Body of pancreas (tissue), 4 donors: ENCODE results near the gene RIMBP3C. TPM values are rescaled to one million over a fixed set of nuclear protein-coding genes. Genes with fewer than 3 reads are reported as not detected.
"Not testable (repeated sequence)": the region's sequence is repeated elsewhere in the genome, so short reads cannot be mapped to it uniquely, and the experiment has no call there.

Experiments
- ATAC-seq: fragments of 150-250 bp; one replicate; pipeline ENCODE4 v1.9.1; 2016
- DNase-seq, 4 donors: peaks; one replicate each; pipeline ENCODE4 v3.0.0-alpha.2; 2019
- H3K27ac ChIP-seq, 4 donors: fragments of 200-600 bp; sonication (generic); 1 replicate in 3 of 4; 2 replicates in 1 of 4; pipeline versions ENCODE4 v1.5.1 to v1.6.1; 2016 to 2019; ENCODE audit warnings: mild to moderate bottlenecking in 1 of 4, mixed read lengths in 1 of 4, moderate library complexity in 1 of 4
- H3K27me3 ChIP-seq, 2 donors: fragments of 200-600 bp; sonication (generic); one replicate each; pipeline ENCODE4 v1.6.0; 2016; ENCODE audit warnings: mild to moderate bottlenecking in 1 of 2
- H3K36me3 ChIP-seq, 2 donors: fragments of 200-600 bp; sonication (generic); replicated peaks in 1 of 2; 2 replicates each; pipeline ENCODE4 v1.5.1; 2016; ENCODE audit warnings: low read depth in 2 of 2; ENCODE audit not compliant: insufficient read depth in 1 of 2
- H3K4me1 ChIP-seq: fragments of 200-600 bp; sonication (generic); one replicate; pipeline ENCODE4 v1.6.0; 2016
- H3K4me3 ChIP-seq, 2 donors: fragments of 200-600 bp; sonication (generic); 1 replicate in 1 of 2; 2 replicates in 1 of 2; pipeline ENCODE4 v1.5.1; 2016 to 2019
- H3K9me3 ChIP-seq, 3 donors: fragments of 200-600 bp; sonication (generic); 1 replicate in 2 of 3; 2 replicates in 1 of 3; pipeline ENCODE4 v1.5.1; 2016
- POLR2A ChIP-seq, 3 donors: fragments of 450-650 bp; IDR thresholded peaks; one replicate each; pipeline ENCODE4 v1.6.1; 2016; ENCODE audit warnings: antibody characterized with exemption in 3 of 3, mild to moderate bottlenecking in 2 of 3
- WGBS, 2 donors: methylation state at CpG; one replicate each; pipeline ENCODE4 v1.1.5; 2017; 5-methylcytosine and 5-hydroxymethylcytosine counted together
- intact Hi-C: fragments of 100-400 bp; cut with DNase I; formaldehyde crosslinking; loops from one replicate; pipeline ENCODE4 v1.15.1; 2023
- total RNA-seq, 2 donors: library from RNA; depleted of rRNA; stranded (reverse); fragments of >200 nt; gene quantifications; one replicate each; pipeline ENCODE4 v1.1.0, GENCODE V29; 2016
- TF ChIP-seq, protein P1 (sequence below), 7 experiments: fragments of 450-650 bp in 4 of 7; fragments of 200-600 bp in 3 of 7; sonication (generic) in 3 of 7; IDR thresholded peaks; one replicate each; pipeline ENCODE4 v1.5.1; 2016 to 2019; ENCODE audit warnings: antibody characterized with exemption in 7 of 7

The RIMBP3C gene, protein sequence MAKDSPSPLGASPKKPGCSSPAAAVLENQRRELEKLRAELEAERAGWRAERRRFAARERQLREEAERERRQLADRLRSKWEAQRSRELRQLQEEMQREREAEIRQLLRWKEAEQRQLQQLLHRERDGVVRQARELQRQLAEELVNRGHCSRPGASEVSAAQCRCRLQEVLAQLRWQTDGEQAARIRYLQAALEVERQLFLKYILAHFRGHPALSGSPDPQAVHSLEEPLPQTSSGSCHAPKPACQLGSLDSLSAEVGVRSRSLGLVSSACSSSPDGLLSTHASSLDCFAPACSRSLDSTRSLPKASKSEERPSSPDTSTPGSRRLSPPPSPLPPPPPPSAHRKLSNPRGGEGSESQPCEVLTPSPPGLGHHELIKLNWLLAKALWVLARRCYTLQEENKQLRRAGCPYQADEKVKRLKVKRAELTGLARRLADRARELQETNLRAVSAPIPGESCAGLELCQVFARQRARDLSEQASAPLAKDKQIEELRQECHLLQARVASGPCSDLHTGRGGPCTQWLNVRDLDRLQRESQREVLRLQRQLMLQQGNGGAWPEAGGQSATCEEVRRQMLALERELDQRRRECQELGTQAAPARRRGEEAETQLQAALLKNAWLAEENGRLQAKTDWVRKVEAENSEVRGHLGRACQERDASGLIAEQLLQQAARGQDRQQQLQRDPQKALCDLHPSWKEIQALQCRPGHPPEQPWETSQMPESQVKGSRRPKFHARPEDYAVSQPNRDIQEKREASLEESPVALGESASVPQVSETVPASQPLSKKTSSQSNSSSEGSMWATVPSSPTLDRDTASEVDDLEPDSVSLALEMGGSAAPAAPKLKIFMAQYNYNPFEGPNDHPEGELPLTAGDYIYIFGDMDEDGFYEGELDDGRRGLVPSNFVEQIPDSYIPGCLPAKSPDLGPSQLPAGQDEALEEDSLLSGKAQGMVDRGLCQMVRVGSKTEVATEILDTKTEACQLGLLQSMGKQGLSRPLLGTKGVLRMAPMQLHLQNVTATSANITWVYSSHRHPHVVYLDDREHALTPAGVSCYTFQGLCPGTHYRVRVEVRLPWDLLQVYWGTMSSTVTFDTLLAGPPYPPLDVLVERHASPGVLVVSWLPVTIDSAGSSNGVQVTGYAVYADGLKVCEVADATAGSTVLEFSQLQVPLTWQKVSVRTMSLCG (N-terminal part only)
- under 1 TPM in 1 of 2 donors, not detected in 1; under 0.01 TPM for total RNA-seq

DNA sequence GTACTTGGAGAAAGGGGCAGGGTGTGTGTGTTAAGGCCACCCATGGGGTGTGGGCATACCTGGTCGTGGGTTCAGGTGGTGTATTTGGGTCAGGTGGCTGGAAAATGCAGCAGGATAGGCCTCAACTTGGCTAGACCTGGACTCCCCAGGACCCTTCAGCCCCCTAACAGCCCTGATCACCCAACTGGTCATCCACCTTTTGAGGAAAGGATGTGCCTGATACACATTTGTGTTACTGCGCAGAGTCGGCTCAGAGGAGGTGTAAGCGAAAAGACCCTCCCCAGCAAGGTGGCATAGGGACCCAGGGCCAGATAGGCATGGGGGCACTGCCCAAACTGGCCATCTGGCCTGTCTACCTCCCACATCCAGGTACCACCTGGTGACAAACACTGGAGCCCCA is at the start of gene RIMBP3C:
Gene RIMBP3C (minus strand): TSS at position 101 of the 400 bp plus-strand sequence. CDS start 485 bp downstream, outside the sequence.
- H3K4me1 ChIP-seq, intact Hi-C loops, H3K4me3 ChIP-seq, H3K36me3 ChIP-seq, DNase-seq, H3K9me3 ChIP-seq, H3K27ac ChIP-seq, ATAC-seq, H3K27me3 ChIP-seq: not testable (repeated sequence)
- WGBS, 2 donors = no CpG with 5 or more reads among the region's 4 CpGs

DNA sequence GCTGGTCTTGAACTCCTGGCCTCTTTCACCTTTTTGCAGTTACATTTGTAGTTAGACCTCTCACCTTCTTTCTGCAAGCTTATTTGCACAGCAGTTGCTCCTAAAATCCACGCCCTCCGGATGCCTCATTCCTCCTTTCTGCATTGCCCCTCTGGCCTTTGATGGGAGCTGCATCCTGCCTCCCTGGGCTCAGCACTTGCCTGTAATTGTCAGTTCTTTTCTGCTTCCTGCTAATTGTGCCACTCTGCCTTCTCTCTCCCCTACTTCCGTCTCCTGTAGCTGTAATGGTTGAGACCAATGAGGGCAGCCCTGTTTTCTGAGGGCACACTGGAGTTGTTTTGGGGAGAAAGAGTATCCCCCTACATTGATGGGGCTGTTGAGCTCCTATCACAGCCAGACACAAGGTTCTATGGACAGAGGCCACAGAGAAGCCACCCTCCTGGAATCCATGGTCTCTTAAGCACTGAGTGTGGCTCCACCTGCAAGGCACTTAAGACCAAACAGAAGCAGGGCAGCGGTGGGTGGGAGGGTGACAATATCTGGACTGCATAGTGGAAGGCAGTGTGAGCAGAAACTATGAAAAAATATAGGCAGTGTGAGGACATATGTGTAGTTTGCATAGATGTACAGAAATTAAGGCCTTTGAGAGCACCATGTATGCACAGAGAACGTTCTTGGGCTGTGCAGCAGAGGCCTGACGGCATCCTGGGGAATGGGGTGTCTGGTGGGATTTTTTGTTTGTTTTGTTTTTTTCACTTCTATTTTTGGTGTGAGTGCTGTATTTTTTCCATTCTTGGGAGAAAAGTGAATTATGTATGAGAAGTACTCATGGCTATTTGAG is 48.0 kb upstream of the RIMBP3C start:
- Histone ChIP-seq H3K4me3 (no peak overlapping the region), H3K4me1 (no peaks in the 10 kb centered on the region), H3K27me3 (no peaks in the 10 kb centered on the region), H3K27ac (no peak overlapping the region), H3K36me3 (peaks cover 0 to 2% of the 10 kb centered on the region in 2 donors), H3K9me3 (no peaks in the 10 kb centered on the region)
- no peak for DNase-seq
- WGBS, 2 donors = 88 to 95% methylated on average over 6 of the region's 6 CpGs
- intact Hi-C loops = no loop called here
- TF ChIP-seq POLR2A (IDR thresholded peaks at IDR 0.05) = no peak
- TF ChIP-seq, protein P1, sequence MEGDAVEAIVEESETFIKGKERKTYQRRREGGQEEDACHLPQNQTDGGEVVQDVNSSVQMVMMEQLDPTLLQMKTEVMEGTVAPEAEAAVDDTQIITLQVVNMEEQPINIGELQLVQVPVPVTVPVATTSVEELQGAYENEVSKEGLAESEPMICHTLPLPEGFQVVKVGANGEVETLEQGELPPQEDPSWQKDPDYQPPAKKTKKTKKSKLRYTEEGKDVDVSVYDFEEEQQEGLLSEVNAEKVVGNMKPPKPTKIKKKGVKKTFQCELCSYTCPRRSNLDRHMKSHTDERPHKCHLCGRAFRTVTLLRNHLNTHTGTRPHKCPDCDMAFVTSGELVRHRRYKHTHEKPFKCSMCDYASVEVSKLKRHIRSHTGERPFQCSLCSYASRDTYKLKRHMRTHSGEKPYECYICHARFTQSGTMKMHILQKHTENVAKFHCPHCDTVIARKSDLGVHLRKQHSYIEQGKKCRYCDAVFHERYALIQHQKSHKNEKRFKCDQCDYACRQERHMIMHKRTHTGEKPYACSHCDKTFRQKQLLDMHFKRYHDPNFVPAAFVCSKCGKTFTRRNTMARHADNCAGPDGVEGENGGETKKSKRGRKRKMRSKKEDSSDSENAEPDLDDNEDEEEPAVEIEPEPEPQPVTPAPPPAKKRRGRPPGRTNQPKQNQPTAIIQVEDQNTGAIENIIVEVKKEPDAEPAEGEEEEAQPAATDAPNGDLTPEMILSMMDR (IDR thresholded peaks at IDR 0.05) = no peak
- no peak for ATAC-seq

DNA sequence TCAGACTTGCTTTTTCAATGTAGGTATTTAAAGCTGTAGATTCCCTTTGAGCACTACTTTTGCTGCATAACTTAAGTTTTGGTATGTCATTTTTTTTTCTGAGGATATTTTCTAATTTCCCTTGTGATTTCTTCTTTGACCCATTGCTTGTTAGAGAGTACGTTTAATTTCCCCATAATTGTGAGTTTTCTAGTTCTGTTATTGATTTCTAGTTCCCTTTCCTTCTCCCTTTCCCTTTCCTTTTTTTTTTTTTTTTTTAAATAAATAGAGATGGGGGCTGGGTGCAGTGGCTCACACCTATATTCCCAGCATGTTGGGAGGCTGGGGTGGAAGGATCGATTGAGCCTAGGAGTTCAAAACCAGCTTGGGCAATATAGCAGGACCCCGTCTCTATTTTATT is 47.0 kb upstream of the RIMBP3C start:
- Histone ChIP-seq H3K27ac (no peak overlapping the region), H3K4me1 (no peaks in the 10 kb centered on the region), H3K27me3 (no peaks in the 10 kb centered on the region), H3K36me3 (peaks cover 0 to 6% of the 10 kb centered on the region in 2 donors), H3K4me3 (no peak overlapping the region), H3K9me3 (no peaks in the 10 kb centered on the region)
- intact Hi-C loops = no loop called here
- no peak for DNase-seq
- TF ChIP-seq, protein P1 (IDR thresholded peaks at IDR 0.05) = no peak
- no peak for TF ChIP-seq POLR2A (IDR thresholded peaks at IDR 0.05)
- 78 to 83% methylated on average over 3 of the region's 3 CpGs for WGBS, 2 donors
- ATAC-seq = no peak

DNA sequence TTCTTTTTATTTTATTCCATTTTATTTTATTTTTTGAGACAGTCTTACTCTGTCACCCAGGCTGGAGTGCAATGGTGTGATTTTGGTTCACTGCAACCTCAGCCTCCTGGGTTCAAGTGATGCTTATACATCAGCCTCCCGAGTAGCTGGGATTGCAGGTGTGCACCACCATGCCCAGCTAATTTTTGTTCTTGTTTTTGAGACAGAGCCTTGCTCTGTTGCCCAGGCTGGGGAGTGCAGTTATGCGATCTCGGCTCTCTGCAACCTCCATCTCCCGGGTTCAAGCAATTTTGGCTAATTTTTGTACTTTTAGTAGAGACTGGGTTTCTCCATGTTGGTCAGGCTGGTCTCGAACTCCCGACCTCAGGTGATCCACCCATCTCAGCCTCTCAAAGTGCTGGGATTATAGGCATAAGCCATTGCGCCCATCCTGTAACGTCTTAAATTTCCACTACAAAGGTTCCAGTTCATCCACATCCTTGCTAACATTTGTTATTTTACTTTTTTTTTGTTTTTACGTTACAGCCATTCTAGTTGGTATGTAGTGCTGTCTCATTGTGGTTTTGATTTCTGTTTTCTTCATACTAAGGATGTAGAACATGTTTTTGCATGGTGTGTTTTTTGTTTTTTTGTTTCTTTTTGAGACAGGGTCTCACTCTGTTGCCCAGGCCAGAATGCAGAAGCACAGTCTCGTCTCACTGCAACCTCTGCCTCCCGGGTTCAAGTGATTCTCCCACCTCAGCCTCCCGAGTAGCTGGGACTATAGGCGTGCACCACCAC is 45.3 kb upstream of the RIMBP3C start:
- H3K27me3 ChIP-seq, H3K4me1 ChIP-seq, intact Hi-C loops, ATAC-seq, H3K27ac ChIP-seq, DNase-seq, H3K36me3 ChIP-seq, H3K4me3 ChIP-seq, H3K9me3 ChIP-seq: not testable (repeated sequence)
- 92 to 94% methylated on average over 13 of the region's 13 CpGs for WGBS, 2 donors
